EL (cell line): ENCODE measurements around the gene RERG.
"Not testable (repeated sequence)": the region's sequence is repeated elsewhere in the genome, so short reads cannot be mapped to it uniquely, and the experiment has no call there.

Experiments used
- DNase-seq: peaks from one replicate; pipeline ENCODE4 v3.0.0-alpha.2; 2016

Gene RERG

GRCh38 chr12:15130541-15130940 is 90.7 kb downstream of the RERG start:
- DNase-seq: no peak

DNA sequence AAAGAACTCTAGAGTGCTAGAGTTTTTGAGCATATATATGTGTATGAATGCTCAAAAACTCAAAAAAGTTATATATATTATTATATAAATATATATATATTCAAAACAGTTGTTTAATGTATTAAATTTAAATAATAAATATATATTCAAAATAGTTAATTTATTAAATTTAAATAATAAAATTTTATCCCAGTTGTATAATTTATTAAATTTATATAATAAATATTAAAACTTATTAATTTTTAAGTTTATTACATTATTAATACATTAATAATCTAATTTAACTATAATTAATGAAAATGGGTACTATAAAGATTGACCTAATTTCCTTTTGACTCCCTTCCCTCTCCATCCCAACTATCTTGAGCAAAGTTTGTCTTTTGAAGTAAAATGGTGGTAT is 97.8 kb downstream of the RERG start:
- no peak for DNase-seq

DNA sequence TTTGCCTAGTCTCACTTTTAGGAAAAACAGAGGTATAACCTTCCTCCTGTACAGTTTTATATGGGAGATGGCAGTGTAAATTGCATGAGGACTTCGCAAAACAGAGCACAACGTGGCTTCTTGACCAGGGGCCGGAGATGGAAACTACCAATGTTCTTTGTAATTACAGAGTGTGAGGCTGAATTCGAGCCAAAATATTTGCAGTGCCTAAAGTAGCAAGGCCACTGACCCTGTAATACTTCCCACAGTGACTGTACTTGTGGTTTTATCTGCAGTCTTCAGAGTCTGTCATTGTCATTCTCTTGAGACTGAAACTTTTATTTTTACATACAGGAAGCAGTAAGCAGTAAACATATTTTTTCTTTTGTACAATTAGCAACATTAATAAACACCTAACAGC is 98.9 kb downstream of the RERG start:
- DNase-seq: no peak

DNA sequence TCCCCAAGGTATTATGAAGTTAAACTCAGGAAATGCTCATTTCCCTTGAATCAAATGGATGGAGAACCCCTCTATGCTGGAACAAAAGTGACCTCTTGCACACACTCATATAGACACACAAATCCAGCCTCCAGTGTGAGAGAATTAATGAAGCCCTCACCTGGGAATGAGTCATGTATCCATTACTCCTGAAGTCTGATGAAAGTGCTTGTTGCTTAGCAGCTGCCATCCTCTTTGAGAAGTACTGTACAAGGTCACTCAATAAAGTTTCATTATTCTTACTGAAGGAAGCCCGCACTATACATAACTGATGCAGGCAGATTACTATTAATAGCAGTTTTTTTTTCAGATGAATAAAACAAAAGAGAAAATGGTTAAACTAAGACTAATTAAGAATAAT is 102.3 kb downstream of the RERG start:
- DNase-seq: no peak

GRCh38 chr12:15116983-15117382 is 104.2 kb downstream of the RERG start:
- no peak for DNase-seq

DNA sequence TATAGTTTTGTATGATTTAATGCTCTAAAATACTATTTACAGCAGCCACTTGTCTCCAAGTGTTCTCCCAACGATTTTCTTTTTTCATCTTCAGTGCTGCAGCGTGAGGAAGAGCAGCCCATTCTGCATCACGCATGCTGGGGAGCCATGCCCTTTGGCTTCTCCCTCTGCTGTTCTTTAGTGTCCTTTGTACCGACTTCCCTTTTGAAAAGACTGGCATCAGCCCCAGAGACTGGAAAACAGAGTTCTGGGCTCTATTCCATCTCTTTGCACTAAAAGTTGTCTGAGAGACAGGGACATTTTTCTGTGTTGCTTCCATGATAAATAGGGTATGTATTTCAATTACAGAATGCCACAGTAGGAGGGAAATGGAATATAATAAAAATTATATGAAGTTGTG is 105.1 kb downstream of the RERG start:
- DNase-seq: no peak

- DNase-seq: no peak
Measured at GRCh38 chr12:15115434-15115833, 105.8 kb downstream of the RERG start.

GRCh38 chr12:15114501-15114900 is 106.7 kb downstream of the RERG start:
- no peak for DNase-seq

GRCh38 chr12:15092826-15093225 is 128.4 kb downstream of the RERG start:
- no peak for DNase-seq

GRCh38 chr12:15090441-15090840 is 130.8 kb downstream of the RERG start:
- DNase-seq: no peak

- DNase-seq: no peak
Measured at GRCh38 chr12:15088105-15088504, 133.1 kb downstream of the RERG start.

GRCh38 chr12:15077751-15078150 is 143.5 kb downstream of the RERG start:
- not testable (repeated sequence) for DNase-seq

DNA sequence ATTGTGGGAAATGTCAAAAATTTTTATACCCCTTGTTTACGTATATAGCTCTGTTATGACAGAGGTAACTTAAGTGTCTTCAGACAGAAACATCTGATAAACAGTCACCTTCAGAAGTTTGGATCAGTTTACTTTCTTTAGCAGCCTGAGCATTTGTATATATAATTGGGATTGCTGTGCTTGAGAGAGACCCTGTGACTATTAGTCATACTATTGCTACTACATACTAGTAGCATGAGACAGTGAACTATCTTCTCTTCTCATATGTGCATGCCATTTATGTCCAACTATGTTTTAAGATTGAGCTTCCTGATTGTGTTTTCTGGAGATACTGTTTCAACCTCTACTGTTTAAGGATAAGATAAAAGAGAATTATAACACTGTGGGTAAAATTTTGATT is 146.9 kb downstream of the RERG start:
- no peak for DNase-seq

DNA sequence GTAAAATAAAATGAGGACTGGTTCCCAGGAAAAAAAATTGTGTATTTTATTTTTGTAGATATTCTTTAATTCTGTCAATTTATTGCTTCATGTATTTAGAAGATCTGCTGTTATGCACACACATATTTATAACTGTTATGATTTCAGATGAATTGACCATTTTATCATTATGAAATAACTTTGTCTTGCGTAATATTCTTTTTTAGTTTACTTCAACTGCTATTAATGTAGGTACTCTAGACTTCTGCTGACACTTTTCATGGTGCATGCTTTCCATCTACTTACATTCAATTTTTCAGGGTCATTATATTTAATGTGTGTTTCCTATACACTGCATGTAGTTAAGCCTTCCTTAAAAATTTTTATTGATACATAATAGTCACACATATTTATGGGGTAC is 162.1 kb downstream of the RERG start:
- DNase-seq: no peak
